GM19452 (cell line): ENCODE measurements around the gene HDHD3.
A peak's percentile ranks its signal among the peaks of the same experiment; 100 is the strongest.
"Not testable (repeated sequence)": the region's sequence is repeated elsewhere in the genome, so short reads cannot be mapped to it uniquely, and the experiment has no call there.

Source experiments
- ATAC-seq: cut with Tn5 transposase; IDR thresholded peaks from one replicate; pipeline ENCODE4 v1.9.1; 2021; ENCODE audit not compliant: unreplicated experiment

The HDHD3 gene

DNA sequence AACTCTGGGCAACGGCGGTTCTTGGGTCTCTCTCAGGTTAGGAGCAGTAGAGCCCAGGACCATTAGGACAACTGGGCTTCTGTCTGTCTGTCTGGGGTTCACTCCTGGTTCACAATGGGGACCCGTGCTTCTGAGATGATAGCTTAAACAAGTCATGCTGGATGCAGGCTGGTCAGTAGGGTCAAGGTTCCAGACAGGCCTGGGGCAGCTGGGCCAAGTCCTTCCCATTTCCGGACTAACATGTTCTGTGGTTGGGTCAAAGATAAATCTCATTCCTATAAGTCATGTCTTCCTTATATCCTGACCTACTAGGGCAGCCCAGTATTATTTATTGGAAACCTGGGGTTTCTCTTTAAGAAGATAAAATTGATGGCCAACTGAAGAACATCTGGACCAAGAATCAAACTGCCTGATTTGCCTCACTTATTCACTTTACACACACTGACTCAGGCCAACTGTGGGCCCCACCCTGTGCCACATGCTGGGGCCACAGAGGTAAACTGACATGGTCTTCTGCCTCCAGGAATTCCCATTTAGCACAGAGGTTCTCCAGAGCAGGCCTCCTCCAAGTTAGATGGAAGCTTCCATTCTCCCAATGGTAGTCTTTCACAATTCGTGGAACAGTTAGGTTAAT, 8.3 kb downstream of the HDHD3 start:
- no peak for ATAC-seq

DNA sequence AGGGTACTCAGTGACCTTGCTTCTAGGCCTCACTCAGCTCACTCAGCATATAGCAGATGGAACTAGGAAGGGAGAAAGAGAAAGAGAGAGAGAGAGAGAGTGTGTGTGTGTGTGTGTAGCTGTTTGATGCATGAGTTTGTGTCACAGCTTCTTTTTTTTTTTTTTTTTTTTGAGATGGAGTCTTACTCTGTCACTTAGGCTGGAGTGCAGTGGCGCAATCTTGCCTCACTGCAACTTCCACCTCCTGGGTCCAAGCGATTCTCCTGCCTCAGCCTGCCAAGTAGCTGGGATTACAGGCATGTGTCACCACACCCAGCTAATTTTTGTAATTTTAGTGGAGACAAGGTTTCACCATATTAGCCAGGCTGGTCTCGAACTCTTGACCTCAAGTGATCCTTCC, 11.1 kb downstream of the HDHD3 start:
- not testable (repeated sequence) for ATAC-seq

DNA sequence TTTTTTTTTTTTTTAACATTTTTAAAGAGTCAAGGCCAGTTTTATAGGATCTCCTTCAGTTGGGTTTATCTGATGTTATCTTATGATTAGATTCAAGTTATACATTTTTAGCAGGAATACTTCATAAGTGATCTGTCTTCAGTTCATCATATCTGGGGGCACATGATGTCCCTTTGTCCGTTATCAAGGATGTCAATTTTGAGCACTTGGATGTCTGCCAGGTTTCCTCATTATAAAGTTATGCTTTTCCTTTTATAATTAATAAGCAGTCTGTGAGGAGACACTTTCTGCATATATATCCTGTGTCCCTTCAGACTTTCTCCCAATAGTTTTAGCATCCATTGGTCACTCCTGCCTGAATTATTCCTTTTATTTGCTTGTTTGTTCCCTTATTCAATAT, 11.8 kb downstream of the HDHD3 start:
- ATAC-seq = no peak

DNA sequence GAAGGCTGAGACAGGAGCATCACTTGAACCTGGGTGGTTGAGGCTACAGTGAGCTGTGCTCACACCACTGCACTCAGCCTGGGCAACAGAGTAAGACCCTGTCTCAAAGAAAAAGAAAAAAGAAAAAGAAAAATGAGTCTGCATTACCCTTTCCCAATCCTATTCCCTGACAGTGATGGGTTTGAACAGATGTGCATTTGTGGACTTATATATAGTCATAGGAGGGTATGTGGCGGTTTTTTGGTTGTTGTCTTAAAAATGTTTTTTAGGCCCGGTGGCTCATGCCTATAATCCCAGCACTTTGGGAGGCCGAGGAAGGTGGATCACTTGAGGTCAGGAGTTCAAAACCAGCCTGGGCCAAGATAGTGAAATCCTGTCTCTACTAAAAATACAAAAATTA, 13.4 kb downstream of the HDHD3 start:
- ATAC-seq = no peak

DNA sequence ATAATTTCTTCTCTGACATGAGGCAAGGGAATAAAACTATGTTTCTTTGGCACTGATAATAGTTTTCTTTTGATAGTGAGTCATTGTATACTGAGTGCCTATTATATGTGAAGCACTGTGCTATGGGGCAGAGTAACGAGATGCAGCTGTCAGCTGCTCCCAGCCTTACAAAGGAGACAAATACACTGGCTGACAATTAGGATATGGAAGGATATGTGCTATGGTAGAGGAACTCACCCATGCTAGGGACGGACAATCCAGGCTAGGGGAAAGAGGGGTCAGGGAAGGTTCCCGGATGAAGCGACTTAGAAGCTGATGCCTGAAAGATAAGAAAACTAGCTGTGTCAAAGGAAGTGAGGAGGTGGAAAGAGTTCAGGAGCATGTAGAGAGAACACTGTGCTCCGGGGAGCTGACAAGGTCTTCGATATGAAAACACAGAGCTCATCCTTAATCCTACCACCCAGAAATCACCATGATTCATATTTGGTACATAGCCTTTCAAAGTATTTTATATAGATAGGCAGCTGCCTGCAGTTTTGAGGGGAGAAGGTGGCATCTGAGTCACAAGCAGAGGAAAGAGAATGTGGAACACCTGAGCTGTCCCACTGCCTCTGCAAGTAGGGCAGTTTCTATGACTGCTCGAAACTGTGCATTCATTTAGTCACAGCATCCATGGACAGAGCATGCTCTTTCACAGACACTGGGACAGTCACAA, 15.3 kb downstream of the HDHD3 start:
- ATAC-seq = no peak

DNA sequence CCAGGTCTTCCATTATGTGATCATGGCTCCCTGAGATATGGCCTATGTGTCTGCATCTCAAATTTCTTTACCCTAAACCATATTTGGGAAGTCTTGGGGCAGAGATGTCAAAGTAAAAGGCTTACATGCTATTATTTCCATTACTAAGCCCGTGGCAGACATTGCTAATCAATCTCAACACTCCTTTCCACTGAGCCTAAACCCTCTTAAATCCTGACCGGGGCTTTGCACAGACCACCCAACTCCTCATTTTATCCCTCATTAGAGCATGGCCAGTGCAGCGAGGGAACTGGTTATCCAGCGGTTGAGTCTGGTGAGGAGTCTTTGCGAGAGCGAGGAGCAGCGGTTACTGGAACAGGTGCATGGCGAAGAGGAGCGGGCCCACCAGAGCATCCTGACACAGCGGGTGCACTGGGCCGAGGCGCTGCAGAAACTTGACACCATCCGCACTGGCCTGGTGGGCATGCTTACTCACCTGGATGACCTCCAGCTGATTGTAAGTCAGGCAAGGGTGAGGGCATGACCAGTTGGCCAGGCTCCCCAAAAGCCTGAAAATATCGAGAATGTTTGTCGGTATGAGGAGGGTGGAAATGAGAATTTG, 16.4 kb downstream of the HDHD3 start:
- ATAC-seq = no peak

DNA sequence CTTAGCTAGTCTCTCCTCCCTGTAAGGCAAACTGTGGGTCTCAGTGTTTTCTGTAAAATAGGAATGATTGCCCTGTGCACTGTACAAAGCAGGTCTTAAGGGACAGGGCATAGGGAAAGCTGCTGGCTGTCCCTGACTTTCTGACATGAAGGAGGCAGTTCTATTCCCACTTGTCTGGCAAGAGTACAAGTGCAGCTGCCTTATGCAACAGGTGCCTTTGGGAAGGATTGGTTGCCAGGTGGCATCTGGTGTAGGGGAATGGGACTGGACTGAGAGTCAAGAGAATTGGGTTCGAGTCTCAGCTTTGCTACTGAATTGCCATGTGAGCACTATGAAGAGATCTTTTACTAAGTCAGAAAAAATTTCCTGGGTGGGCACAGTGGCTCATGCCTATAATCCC, 17.4 kb downstream of the HDHD3 start:
- ATAC-seq = no peak

DNA sequence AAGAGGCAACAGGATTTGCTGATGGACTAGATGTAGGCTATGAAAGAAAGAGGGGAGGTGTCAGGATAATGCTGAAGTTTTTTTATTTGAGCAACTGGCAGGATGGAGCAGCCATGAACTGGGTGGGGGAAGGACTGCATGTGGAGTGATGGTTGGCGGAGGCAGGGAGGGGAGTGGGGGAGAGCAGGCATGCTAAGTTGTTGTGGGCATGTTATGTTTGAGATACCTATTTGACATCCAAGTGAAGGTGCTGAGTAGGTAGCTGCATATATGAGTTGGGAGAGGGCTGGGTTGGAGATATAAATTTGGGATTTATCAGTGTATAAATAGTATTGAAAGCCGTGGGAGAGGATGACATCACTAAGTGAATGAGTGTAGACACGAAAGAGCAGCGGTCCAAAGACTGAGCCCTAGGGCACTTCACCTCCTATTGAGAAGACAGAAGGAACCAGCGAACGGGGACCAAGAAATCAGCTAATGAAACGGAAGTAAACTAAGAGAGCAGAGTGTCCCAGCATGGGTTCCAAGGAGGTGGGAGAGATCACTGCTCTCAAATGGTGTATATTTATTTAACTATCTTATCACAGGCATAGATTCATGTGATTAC, 20.0 kb downstream of the HDHD3 start:
- ATAC-seq = no peak

DNA sequence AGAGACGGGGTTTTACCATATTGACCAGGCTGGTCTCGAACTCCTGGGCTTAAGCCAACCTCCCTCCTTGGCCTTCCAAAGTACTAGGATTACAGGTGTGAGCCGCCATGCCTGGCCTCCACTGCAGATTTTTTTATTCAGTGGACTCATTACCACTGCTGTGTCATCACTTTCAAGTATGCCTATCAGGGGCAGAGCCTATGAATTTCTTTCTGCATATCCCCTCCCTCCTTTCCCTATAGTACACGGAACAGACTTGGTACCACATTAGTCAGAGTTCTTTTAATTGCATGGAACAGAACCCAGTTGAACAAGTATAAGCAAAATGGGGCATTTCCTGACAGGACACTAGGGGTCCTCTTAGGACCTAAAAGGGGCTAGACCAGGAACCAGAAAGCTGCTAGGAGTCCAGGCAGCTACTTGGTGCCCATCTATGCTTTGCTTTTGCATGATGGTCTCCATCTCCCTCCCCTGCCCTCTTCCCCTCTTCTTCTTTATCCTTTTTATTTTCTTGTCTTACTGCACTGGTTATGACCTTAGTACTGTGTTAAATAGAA, 21.7 kb downstream of the HDHD3 start:
- no peak for ATAC-seq

DNA sequence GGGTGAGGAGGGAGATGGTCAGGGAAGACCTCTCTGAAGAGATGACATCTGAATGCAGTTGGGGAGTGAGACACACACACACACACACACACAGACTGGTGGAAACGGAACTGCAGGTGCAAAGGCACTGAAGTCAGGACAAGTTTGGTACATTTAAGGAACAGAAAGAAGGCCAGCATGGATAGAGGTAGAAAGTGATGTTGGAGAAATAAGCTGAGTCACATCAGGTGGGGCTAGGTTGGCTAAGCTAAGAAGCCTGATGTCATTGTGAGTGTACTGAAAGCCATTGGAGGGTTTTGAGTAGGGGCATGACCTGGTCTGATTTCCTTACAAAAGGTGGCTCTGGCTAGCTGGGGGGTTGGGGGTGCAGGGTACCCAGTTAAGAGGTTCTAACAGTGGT, 24.4 kb downstream of the HDHD3 start:
- ATAC-seq = no peak

DNA sequence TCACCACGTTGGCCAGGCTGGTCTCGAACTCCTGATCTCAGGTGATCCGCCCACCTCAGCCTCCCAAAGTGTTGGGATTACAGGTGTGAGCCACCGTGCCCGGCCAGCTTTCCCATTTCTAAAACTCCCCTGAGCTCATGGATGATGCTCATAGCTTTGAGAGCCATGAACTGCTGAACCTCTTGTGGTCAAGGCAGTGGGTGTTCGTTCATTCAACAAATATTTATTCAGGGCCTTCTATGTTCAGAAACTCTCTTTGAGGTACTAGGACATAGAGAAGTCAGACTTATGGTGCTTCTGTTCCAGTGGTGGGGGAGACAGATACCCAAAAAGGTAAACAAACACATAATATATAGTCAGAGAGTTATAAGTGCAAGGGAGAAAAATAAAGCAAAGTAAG, 24.8 kb downstream of the HDHD3 start:
- ATAC-seq = no peak

DNA sequence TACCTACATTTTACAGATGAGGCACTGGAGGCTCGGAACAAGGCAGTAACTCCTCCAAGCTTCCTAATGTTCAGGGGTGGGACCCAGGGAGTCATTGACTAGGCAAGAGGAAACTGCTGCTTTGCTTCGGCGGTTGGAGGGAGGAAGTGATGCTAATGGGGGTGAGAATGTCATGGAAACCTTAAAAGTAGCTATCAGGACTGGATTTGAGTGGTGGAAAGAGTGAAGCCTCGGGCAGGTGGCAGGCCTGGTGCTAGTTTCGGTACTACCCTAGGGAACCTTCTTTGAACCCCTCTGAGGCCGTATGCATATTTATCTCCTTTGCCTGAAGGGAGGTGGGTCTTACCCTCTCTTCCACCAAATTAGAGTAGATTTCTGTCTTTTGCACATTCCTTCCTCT, 25.8 kb downstream of the HDHD3 start:
- peak; percentile 43 for ATAC-seq

DNA sequence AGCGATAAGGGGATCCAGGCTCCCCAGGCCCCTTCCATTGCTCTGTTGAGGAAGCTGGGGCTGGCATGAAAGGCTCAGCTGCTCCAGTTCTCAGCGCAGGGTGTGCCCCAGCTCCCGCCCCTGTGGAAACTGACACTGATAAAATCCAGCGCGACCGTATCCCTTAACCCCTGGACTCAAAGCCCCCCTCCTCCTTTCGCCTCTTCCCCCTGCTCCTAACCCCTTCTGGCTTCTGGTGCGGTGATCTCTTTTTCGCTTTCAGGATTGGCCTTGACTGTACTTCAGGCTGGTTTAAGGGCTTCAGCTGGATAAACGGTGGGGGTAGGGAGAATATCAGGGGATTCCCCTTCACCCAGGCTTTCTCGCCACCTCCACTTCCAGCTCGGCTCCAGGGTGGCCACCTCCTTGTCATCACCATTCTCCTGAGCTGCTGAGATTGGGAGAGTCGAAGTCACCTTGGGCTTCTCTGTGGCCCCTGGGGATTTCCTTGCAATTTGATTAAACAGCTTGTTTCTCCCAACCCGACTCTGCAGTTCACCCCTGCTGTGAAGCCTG, 26.6 kb downstream of the HDHD3 start:
- peak; percentile 12 for ATAC-seq

DNA sequence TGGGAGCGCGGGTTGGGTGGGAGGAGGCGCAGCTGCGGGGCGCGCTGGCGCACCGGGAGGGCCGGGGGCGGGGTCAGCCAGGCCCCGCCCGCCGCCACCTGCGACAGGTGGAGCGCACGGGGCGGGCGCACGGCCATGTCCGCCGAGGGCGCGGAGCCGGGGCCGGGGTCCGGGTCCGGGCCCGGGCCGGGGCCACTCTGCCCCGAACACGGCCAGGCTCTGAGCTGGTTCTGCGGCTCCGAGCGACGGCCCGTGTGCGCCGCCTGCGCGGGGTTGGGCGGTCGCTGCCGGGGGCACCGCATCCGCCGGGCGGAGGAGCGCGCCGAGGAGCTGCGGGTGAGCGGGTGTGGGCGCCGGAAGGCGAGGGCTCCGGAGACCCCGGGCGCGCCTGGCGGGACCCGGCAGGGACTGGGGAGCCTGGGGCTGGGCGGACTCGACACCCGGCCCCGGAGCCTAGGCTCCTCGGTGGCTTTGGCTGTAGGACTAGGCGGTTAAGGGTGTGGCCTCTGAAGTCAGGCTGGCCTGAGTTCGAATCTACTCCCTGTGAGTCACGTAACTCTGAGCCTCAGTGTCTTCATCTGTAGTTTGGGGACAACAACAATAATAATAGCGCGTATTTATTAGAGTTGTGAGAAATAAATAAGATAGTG, 27.2 kb downstream of the HDHD3 start, which contains the start of gene BSPRY:
Gene BSPRY (plus strand): TSS at position 97 of the 650 bp plus-strand sequence. CDS start 39 bp downstream, at position 136.
- ATAC-seq = peak; percentile 44

DNA sequence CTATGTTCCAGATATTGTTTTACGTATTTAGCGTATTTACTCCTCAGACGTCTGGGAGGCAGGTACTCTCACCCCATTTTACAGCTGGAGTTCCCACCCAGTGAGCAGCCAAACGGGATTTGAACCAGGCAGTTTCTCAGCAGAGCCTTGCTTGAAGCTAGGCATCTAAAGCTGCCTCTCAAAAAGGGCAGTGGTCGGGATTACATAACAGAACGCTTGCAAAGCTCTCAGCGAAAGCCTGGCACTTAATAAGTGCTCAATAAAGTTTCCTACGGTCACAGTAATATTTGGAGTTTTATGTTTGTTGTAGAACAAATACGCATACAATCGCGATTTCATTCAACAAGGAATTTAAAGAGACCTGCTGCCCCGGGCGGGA, 27.7 kb downstream of the HDHD3 start:
- ATAC-seq = no peak

DNA sequence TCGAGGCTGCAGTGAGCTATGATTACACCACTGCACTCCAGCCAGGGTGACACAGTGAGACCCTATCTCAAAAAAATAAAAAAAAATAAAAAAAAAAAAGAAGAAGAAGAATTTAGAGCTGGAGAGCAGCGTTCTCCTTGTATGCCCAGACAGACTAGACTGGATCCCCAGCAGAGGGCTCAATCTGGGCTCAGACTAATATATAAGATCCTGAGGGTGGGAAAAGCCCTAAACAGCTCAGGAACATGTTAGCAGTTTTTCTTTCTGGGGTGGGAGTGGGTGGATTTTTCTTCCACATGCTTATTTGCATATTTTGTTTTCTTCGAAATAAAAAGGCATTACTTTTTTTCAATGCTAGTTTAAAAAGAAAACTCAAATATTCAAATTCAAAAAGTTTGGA, 28.3 kb downstream of the HDHD3 start:
- ATAC-seq = no peak

DNA sequence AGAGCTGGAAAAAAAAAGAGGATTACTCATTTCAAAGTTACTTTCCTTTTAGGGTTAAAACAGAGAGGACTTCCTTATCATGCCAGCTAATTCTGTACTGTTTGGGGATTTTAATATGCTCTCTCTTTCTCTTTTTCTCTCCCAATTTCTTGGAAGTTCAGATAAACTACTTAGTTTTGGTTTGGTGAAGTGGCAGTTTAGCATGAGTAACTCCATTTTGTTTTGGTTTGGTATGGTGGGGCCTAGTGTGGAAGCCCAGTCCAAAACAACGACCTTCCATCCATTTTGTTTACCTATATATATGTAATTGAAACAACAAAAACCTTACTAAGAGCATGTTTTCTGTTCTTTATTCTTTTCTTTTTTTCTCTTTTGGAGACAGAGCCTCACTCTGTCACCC, 31.1 kb downstream of the HDHD3 start:
- ATAC-seq = no peak

DNA sequence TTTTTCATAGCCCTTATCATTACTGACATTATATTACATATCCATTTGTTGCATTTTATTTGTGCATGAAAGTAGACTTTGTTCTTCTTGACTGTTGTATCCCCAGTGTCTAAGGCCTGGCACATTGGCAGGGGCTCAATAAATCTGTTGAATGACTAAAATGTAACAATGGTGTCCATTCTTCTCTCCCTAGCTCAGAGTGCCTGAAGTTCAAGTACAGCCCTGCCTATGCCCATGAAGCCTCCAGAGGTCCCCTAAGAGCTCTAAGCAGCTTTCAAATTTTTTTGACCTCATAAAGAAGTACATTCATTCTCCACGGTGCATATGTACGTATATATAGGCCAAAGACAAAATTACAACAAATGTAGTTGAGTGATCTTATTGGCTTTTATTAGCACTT, 31.6 kb downstream of the HDHD3 start:
- ATAC-seq = no peak

DNA sequence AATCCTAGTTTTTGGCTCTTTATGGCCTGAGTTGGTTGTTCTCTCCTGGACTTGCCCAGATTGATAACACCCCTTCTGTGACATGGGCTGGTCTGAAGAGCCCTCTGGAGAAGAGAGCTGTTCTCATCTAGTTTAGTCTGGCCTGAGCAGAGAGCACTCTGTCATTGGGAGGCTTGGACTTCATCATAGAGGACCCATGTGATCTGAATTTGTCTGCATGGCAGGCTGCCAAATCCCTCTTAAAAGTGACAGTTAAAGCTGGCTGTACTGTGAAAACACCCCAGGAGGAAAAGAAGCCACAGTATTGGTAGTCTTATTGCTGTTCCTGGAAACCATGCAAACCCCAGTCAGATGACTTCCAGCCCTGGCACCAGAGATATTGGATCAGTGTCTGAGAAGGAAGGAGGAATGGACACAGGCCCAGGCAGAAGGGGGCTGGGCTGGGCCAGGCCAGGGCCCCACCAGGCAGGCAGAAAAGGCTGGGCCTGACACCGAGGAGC, 33.0 kb downstream of the HDHD3 start:
- ATAC-seq = no peak

DNA sequence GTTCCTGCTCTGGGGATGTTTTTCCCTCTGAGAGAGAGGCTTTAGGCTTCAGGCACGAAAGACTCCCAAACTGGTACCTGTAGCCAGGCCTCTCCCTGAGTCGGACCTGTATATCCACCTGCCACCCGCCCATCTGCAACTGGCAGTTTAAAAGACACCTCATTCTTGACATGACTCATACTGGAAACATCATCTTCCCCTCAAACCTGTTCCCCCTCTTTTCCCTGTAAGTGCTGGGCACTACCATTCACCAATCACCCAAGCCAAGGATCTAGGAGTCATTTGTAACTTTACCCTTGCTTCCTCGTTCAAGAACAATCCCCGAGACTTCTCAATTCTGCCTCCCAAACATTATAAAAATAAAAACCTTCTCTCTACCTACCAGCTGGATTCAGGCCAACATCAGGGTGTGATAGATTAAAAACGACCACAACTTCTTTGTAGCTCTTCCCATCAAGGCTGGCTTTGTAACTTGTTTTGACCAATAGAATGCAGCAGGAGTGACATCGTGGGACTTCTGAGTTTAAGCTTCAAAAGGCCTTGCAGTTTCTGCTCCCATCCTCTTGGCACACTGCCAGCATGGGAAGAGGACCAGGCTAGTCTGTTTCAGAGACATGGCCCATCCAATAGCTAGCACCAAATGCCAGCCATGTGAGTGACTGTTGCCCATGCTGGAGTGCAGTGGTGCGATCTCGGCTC, 34.9 kb downstream of the HDHD3 start:
- no peak for ATAC-seq
